CD8-positive, alpha-beta memory T cell (primary cell): ENCODE measurements around the gene TMEM134. TPM values are rescaled to one million over a fixed set of nuclear protein-coding genes. Genes with fewer than 3 reads are reported as not detected.
A peak's percentile ranks its signal among the peaks of the same experiment; 100 is the strongest.

Experiments used
- CTCF ChIA-PET: fragments of 350-600 bp; sonication (Branson Sonifier 250); formaldehyde crosslinking; loops from one replicate; lab custom pipeline; 2021; ENCODE audit warnings: antibody characterized with exemption; lab: Charles Lee
- POLR2A ChIA-PET: fragments of 350-600 bp; sonication (Branson Sonifier 250); formaldehyde crosslinking; loops from one replicate; lab custom pipeline; 2021; ENCODE audit warnings: antibody characterized with exemption; lab: Charles Lee
- DNase-seq, 5 donors: peaks; one replicate each; pipeline versions ENCODE4 v3.0.0 to v3.0.0-alpha.2; 2020 to 2022; ENCODE audit warnings: mixed read lengths in 1 of 5
- H3K27ac ChIP-seq: one replicate; pipeline ENCODE4 v1.7.0; 2013; ENCODE audit warnings: low read depth, mild to moderate bottlenecking, low read length, moderate library complexity
- H3K27me3 ChIP-seq: 2 replicates; pipeline ENCODE4 v1.7.0; 2013; ENCODE audit warnings: low read length, mild to moderate bottlenecking; ENCODE audit not compliant: insufficient read depth, poor library complexity, severe bottlenecking
- H3K36me3 ChIP-seq: 2 replicates; pipeline ENCODE4 v1.7.0; 2013; ENCODE audit warnings: mild to moderate bottlenecking, low read length, moderate library complexity; ENCODE audit not compliant: insufficient read depth
- H3K4me1 ChIP-seq: 2 replicates; pipeline ENCODE4 v1.7.0; 2013; ENCODE audit warnings: mild to moderate bottlenecking, low read length, moderate library complexity; ENCODE audit not compliant: insufficient read depth
- H3K4me3 ChIP-seq: 2 replicates; pipeline ENCODE4 v1.7.0; 2013; ENCODE audit warnings: mild to moderate bottlenecking, low read length
- H3K9me3 ChIP-seq: 2 replicates; pipeline ENCODE4 v1.7.0; 2013; ENCODE audit warnings: mild to moderate bottlenecking, low read length
- H3K27ac Mint-ChIP-seq, 8 donors: one replicate each; pipeline ENCODE4 v1.8.0; 2020 to 2021; ENCODE audit warnings: mixed read lengths in 8 of 8, mild to moderate bottlenecking in 6 of 8, inconsistent platforms in 3 of 8, moderate library complexity in 3 of 8
- H3K27me3 Mint-ChIP-seq, 2 donors: one replicate each; pipeline ENCODE4 v1.8.0; 2020 to 2021; ENCODE audit warnings: mixed read lengths in 2 of 2, mild to moderate bottlenecking in 1 of 2, moderate library complexity in 1 of 2
- H3K36me3 Mint-ChIP-seq, 3 donors: one replicate each; pipeline ENCODE4 v1.8.0; 2020 to 2021; ENCODE audit warnings: mixed read lengths in 3 of 3, inconsistent platforms in 1 of 3, mild to moderate bottlenecking in 1 of 3
- H3K4me1 Mint-ChIP-seq, 3 donors: one replicate each; pipeline ENCODE4 v1.8.0; 2020 to 2021; ENCODE audit warnings: mixed read lengths in 3 of 3, inconsistent platforms in 1 of 3, mild to moderate bottlenecking in 1 of 3
- H3K4me3 Mint-ChIP-seq, 7 donors: one replicate each; pipeline ENCODE4 v1.8.0; 2020 to 2021; ENCODE audit warnings: mixed read lengths in 7 of 7, mild to moderate bottlenecking in 6 of 7, moderate library complexity in 4 of 7, inconsistent platforms in 2 of 7
- H3K9me3 Mint-ChIP-seq, 5 donors: one replicate each; pipeline ENCODE4 v1.8.0; 2020 to 2022; ENCODE audit warnings: mixed read lengths in 5 of 5, mild to moderate bottlenecking in 3 of 5, moderate library complexity in 2 of 5, inconsistent platforms in 1 of 5
- polyA plus RNA-seq: library from polyadenylated mRNA; unstranded; fragments of 300-500 nt; fragmentation: Illumina TruSeq; gene quantifications from one replicate; pipeline ENCODE4 v1.2.3, GENCODE V29; 2021
- total RNA-seq, 2 experiments: library from RNA; stranded (reverse); gene quantifications; one replicate each; pipeline ENCODE4 v1.2.3, GENCODE V29; 2021

TMEM134 gene
- total and polyA plus RNA-seq, 3 experiments from 2014 or later = 49.6 to 152 (median 57.9) TPM

GRCh38 chr11:67463680-67464410 is 5.2 kb downstream of the TMEM134 start:
- peak overlapping the region; percentile 58 for H3K4me3 ChIP-seq
- H3K27me3 Mint-ChIP-seq = no peaks in the 10 kb centered on the region
- peak overlapping the region; percentile 78 for H3K27ac ChIP-seq
- no peaks in the 10 kb centered on the region for H3K9me3 Mint-ChIP-seq
- ChIA-PET POLR2A (no interaction called here), CTCF (interaction anchor here (1.9 kb wide), 1 partner anchor 175 kb away, joined by 4 read pairs; the partner anchor contains the start of gene ANKRD13D)
- H3K4me3 Mint-ChIP-seq = peak overlapping the region in 5 of 7 donors; percentile 84 to 95 (median 88)
- H3K4me1 ChIP-seq = peaks cover 39% of the 10 kb centered on the region
- DNase-seq = no peak
- peak overlapping the region; percentile 78 to 94 (median 92) for H3K27ac Mint-ChIP-seq
- no peaks in the 10 kb centered on the region for H3K27me3 ChIP-seq
- peaks cover 0 to 11% (median 0%) of the 10 kb centered on the region in 3 donors for H3K36me3 Mint-ChIP-seq
- peaks cover 15 to 49% (median 32%) of the 10 kb centered on the region in 3 donors for H3K4me1 Mint-ChIP-seq
- no peaks in the 10 kb centered on the region for H3K36me3 ChIP-seq
- no peaks in the 10 kb centered on the region for H3K9me3 ChIP-seq

- Mint-ChIP-seq H3K4me1 (peaks cover 15 to 44% (median 29%) of the 10 kb centered on the region in 3 donors), H3K36me3 (peaks cover 0 to 8% (median 0%) of the 10 kb centered on the region in 3 donors), H3K9me3 (no peaks in the 10 kb centered on the region), H3K4me3 (peak overlapping the region in 5 of 7 donors; percentile 9 to 38 (median 29)), H3K27me3 (no peaks in the 10 kb centered on the region), H3K27ac (peak overlapping the region in 4 of 8 donors; percentile 5 to 92 (median 46))
- Histone ChIP-seq H3K36me3 (no peaks in the 10 kb centered on the region), H3K9me3 (no peaks in the 10 kb centered on the region), H3K4me1 (peaks cover 35% of the 10 kb centered on the region), H3K27ac (no peak overlapping the region), H3K4me3 (no peak overlapping the region), H3K27me3 (no peaks in the 10 kb centered on the region)
- ChIA-PET CTCF (no interaction called here), POLR2A (interaction anchor here (1.0 kb wide), 1 partner anchor 26 kb away, joined by 4 read pairs; the partner anchor contains the start of gene PTPRCAP)
- no peak for DNase-seq
Observed at GRCh38 chr11:67463186-67463585, 5.9 kb downstream of the TMEM134 start.

GRCh38 chr11:67458266-67458665 is 10.8 kb downstream of the TMEM134 start:
- no peaks in the 10 kb centered on the region for H3K4me1 ChIP-seq
- POLR2A ChIA-PET = interaction anchor here (0.6 to 3.9 kb wide), 3 partner anchors 12 to 530 kb away, joined by 5 to 26 read pairs (median 6); partner anchors contain the start of gene PTPRCAP
- CTCF ChIA-PET = interaction anchor here (1.4 kb wide), 1 partner anchor 10 kb away, joined by 3 read pairs; no protein-coding TSS in a partner anchor
- no peaks in the 10 kb centered on the region for H3K27me3 ChIP-seq
- peaks cover 4 to 8% (median 5%) of the 10 kb centered on the region in 3 donors for H3K4me1 Mint-ChIP-seq
- no peak overlapping the region for H3K4me3 Mint-ChIP-seq
- H3K27ac Mint-ChIP-seq = no peak overlapping the region
- no peaks in the 10 kb centered on the region for H3K9me3 ChIP-seq
- no peak overlapping the region for H3K4me3 ChIP-seq
- H3K36me3 Mint-ChIP-seq = no peaks in the 10 kb centered on the region
- no peaks in the 10 kb centered on the region for H3K9me3 Mint-ChIP-seq
- H3K27ac ChIP-seq = no peak overlapping the region
- no peaks in the 10 kb centered on the region for H3K36me3 ChIP-seq
- DNase-seq = no peak
- H3K27me3 Mint-ChIP-seq = peaks cover 0 to 3% of the 10 kb centered on the region in 2 donors

- H3K4me3 ChIP-seq = no peak overlapping the region
- Mint-ChIP-seq H3K36me3 (no peaks in the 10 kb centered on the region), H3K4me1 (peaks cover 3 to 5% (median 4%) of the 10 kb centered on the region in 3 donors), H3K27me3 (peaks cover 0 to 3% of the 10 kb centered on the region in 2 donors), H3K9me3 (no peaks in the 10 kb centered on the region), H3K27ac (no peak overlapping the region), H3K4me3 (peak overlapping the region in 1 of 7 donors; percentile 20)
- H3K27me3 ChIP-seq = no peaks in the 10 kb centered on the region
- DNase-seq = no peak
- H3K4me1 ChIP-seq = no peaks in the 10 kb centered on the region
- CTCF ChIA-PET = interaction anchor here (1.6 kb wide), 1 partner anchor 106 kb away, joined by 4 read pairs; no protein-coding TSS in a partner anchor
- H3K9me3 ChIP-seq = no peaks in the 10 kb centered on the region
- H3K27ac ChIP-seq = no peak overlapping the region
- H3K36me3 ChIP-seq = no peaks in the 10 kb centered on the region
- POLR2A ChIA-PET = no interaction called here
Observed at GRCh38 chr11:67457453-67457852, 11.6 kb downstream of the TMEM134 start.

- H3K27me3 Mint-ChIP-seq = peaks cover 0 to 3% of the 10 kb centered on the region in 2 donors
- H3K4me3 ChIP-seq = no peak overlapping the region
- H3K4me1 ChIP-seq = no peaks in the 10 kb centered on the region
- H3K36me3 Mint-ChIP-seq = no peaks in the 10 kb centered on the region
- no peaks in the 10 kb centered on the region for H3K36me3 ChIP-seq
- H3K9me3 ChIP-seq = no peaks in the 10 kb centered on the region
- H3K27ac ChIP-seq = no peak overlapping the region
- no peak overlapping the region for H3K27ac Mint-ChIP-seq
- no peak overlapping the region for H3K4me3 Mint-ChIP-seq
- DNase-seq = no peak
- no peaks in the 10 kb centered on the region for H3K9me3 Mint-ChIP-seq
- H3K27me3 ChIP-seq = no peaks in the 10 kb centered on the region
- peaks cover 3 to 8% (median 4%) of the 10 kb centered on the region in 3 donors for H3K4me1 Mint-ChIP-seq
- POLR2A ChIA-PET = interaction anchor here (0.6 to 1.6 kb wide), 3 partner anchors 12 to 49 kb away, joined by 3 to 10 read pairs (median 5); no protein-coding TSS in a partner anchor
- CTCF ChIA-PET = interaction anchor here (1.6 kb wide), 1 partner anchor 104 kb away, joined by 4 read pairs; no protein-coding TSS in a partner anchor
Observed at GRCh38 chr11:67456068-67456705, 12.9 kb downstream of the TMEM134 start.

GRCh38 chr11:67455054-67455453 is 14.0 kb downstream of the TMEM134 start, which contains the start of gene CABP4:
CABP4 (plus strand) TSS chr11:67455354; CDS start chr11:67455424, 70 bp downstream.
- H3K4me1 ChIP-seq = peaks cover 8% of the 10 kb centered on the region
- Mint-ChIP-seq H3K4me1 (peaks cover 3 to 10% (median 4%) of the 10 kb centered on the region in 3 donors), H3K4me3 (no peak within 1 kb of the TSS), H3K36me3 (no peaks in the 10 kb centered on the region), H3K27me3 (peaks cover 0 to 3% of the 10 kb centered on the region in 2 donors), H3K27ac (peak within 1 kb of the TSS in 1 of 8 donors; percentile 77), H3K9me3 (no peaks in the 10 kb centered on the region)
- CTCF ChIA-PET = interaction anchor here (0.8 kb wide), 1 partner anchor 15 kb away, joined by 3 read pairs; no protein-coding TSS in a partner anchor
- no peak for DNase-seq
- no peaks in the 10 kb centered on the region for H3K9me3 ChIP-seq
- POLR2A ChIA-PET = interaction anchor here (0.6 to 1.6 kb wide), 2 partner anchors 26 to 42 kb away, joined by 5 read pairs; no protein-coding TSS in a partner anchor
- H3K36me3 ChIP-seq = no peaks in the 10 kb centered on the region
- H3K27ac ChIP-seq = no peak within 1 kb of the TSS
- no peaks in the 10 kb centered on the region for H3K27me3 ChIP-seq
- no peak within 1 kb of the TSS for H3K4me3 ChIP-seq

- Mint-ChIP-seq H3K4me1 (peaks cover 5 to 12% (median 6%) of the 10 kb centered on the region in 3 donors), H3K27me3 (peaks cover 0 to 3% of the 10 kb centered on the region in 2 donors), H3K9me3 (no peaks in the 10 kb centered on the region), H3K36me3 (no peaks in the 10 kb centered on the region), H3K4me3 (no peak overlapping the region), H3K27ac (no peak overlapping the region)
- Histone ChIP-seq H3K27me3 (no peaks in the 10 kb centered on the region), H3K4me3 (no peak overlapping the region), H3K4me1 (peaks cover 15% of the 10 kb centered on the region), H3K36me3 (no peaks in the 10 kb centered on the region), H3K9me3 (no peaks in the 10 kb centered on the region), H3K27ac (no peak overlapping the region)
- ChIA-PET CTCF (interaction anchor here (0.8 kb wide), 1 partner anchor 16 kb away, joined by 3 read pairs; no protein-coding TSS in a partner anchor), POLR2A (interaction anchor here (0.5 to 1.6 kb wide), 3 partner anchors 25 to 39 kb away, joined by 3 to 5 read pairs (median 4); no protein-coding TSS in a partner anchor)
- no peak for DNase-seq
Observed at GRCh38 chr11:67453816-67454732, 15.0 kb downstream of the TMEM134 start.
